GM12872 (cell line): ENCODE data around the gene MAVS.

ENCODE experiments used
- CTCF ChIP-seq: IDR thresholded peaks from 3 replicates; pipeline ENCODE4 v1.5.1; 2011; ENCODE audit warnings: low read depth, mild to moderate bottlenecking, low read length, moderate library complexity; ENCODE audit not compliant: insufficient read depth

Gene MAVS

GRCh38 chr20:3818155-3819151, 28.2 kb upstream of the MAVS start:
- TF ChIP-seq CTCF, result peak; percentile 78

GRCh38 chr20:3819411-3820047, 27.1 kb upstream of the MAVS start:
- no peak for TF ChIP-seq CTCF

- TF ChIP-seq CTCF, result peak; percentile 85
Observed at GRCh38 chr20:3820048-3820900, 26.4 kb upstream of the MAVS start, which contains the start of gene AP5S1. Gene AP5S1 (plus strand): TSS chr20:3820547. CDS start chr20:3822118, 1,571 bp downstream.

GRCh38 chr20:3820901-3821727, 25.5 kb upstream of the MAVS start:
- TF ChIP-seq CTCF, result no peak

- no peak for TF ChIP-seq CTCF
Observed at GRCh38 chr20:3821996-3822395, 24.6 kb upstream of the MAVS start.

GRCh38 chr20:3823881-3824280, 22.8 kb upstream of the MAVS start:
- no peak for TF ChIP-seq CTCF
